Measurements from ENCODE around the gene SBNO2. TPM values are rescaled to one million over a fixed set of nuclear protein-coding genes. Genes with fewer than 3 reads are reported as not detected.

SBNO2 gene
- total and polyA plus RNA-seq, 9 of the 15 experiments (the other 6 are each of a cell fraction or from before 2014, with no cell fraction given): 0.01 to 46.2 (median 6.7) TPM

DNA sequence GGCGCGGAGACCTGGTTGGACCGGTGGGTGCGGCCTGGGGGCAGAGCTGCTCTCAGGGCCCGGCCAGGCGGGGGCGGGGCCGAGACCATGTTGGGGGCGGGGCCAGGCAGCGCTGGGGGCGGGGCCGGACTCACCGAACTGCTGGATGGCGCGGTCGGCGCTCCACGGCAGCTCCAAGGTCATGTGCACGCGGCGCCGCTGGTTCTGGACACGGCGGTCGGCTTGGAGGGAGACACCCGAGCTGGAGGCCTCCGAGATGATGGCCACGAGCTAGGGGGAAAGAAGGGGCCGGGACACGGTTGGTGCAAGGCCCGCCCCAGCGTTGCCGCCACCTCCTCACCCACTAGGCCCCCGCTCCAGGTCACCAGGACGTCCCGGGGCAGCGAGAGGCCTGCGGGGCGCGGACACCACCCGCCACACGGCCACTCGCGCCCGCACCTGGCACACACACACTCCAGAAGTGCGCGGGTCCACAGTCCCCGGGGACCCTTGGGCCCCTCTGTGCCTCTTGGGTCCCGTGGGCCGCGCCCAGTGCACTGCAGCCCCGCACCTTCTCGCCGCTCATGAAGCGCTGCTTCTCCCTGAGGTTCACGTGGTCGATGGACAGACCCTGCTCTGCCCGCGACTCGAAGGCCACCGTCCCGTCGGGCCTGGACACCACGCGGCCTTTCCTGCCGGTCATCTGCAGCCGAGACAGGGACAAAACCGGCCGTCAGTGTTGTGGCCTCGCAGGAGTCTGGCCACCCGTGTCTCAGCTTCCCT lies 61.6 kb downstream of the SBNO2 start (continued):
- peak; percentile 77 for TF ChIP-seq RBM22 (IDR thresholded peaks at IDR 0.05; ENCODE audit: low read depth, low read length, poor library complexity, severe bottlenecking)
- TF ChIP-seq, protein P1, sequence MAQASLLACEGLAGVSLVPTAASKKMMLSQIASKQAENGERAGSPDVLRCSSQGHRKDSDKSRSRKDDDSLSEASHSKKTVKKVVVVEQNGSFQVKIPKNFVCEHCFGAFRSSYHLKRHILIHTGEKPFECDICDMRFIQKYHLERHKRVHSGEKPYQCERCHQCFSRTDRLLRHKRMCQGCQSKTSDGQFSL (CRISPR knock-in tag; IDR thresholded peaks at IDR 0.05): no peak
- TF ChIP-seq, protein P1 (tag; IDR thresholded peaks at IDR 0.05): peak in 1 of 2 experiments; percentile 50; a peak in 1 of 4 replicates
- peak; percentile 20; the same call in 1 of the 2 replicates for TF ChIP-seq EP400 (IDR thresholded peaks at IDR 0.05)
- TF ChIP-seq, protein P2, sequence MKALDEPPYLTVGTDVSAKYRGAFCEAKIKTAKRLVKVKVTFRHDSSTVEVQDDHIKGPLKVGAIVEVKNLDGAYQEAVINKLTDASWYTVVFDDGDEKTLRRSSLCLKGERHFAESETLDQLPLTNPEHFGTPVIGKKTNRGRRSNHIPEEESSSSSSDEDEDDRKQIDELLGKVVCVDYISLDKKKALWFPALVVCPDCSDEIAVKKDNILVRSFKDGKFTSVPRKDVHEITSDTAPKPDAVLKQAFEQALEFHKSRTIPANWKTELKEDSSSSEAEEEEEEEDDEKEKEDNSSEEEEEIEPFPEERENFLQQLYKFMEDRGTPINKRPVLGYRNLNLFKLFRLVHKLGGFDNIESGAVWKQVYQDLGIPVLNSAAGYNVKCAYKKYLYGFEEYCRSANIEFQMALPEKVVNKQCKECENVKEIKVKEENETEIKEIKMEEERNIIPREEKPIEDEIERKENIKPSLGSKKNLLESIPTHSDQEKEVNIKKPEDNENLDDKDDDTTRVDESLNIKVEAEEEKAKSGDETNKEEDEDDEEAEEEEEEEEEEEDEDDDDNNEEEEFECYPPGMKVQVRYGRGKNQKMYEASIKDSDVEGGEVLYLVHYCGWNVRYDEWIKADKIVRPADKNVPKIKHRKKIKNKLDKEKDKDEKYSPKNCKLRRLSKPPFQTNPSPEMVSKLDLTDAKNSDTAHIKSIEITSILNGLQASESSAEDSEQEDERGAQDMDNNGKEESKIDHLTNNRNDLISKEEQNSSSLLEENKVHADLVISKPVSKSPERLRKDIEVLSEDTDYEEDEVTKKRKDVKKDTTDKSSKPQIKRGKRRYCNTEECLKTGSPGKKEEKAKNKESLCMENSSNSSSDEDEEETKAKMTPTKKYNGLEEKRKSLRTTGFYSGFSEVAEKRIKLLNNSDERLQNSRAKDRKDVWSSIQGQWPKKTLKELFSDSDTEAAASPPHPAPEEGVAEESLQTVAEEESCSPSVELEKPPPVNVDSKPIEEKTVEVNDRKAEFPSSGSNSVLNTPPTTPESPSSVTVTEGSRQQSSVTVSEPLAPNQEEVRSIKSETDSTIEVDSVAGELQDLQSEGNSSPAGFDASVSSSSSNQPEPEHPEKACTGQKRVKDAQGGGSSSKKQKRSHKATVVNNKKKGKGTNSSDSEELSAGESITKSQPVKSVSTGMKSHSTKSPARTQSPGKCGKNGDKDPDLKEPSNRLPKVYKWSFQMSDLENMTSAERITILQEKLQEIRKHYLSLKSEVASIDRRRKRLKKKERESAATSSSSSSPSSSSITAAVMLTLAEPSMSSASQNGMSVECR (CRISPR knock-in tag; IDR thresholded peaks at IDR 0.05): peak; percentile 70; the same call in 1 of the 2 replicates
- TF ChIP-seq, protein P3, sequence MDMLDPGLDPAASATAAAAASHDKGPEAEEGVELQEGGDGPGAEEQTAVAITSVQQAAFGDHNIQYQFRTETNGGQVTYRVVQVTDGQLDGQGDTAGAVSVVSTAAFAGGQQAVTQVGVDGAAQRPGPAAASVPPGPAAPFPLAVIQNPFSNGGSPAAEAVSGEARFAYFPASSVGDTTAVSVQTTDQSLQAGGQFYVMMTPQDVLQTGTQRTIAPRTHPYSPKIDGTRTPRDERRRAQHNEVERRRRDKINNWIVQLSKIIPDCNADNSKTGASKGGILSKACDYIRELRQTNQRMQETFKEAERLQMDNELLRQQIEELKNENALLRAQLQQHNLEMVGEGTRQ (CRISPR knock-in tag; IDR thresholded peaks at IDR 0.05): peak; percentile 21; the same call in 1 of the 2 replicates
- peak; percentile 54 for TF ChIP-seq FUS (optimal IDR thresholded peaks at IDR 0.05; ENCODE audit: low read depth, low read length)
- TF ChIP-seq RHOXF2B (CRISPR knock-in tag; conservative IDR thresholded peaks at IDR 0.05): no peak
- TF ChIP-seq SRSF7 (optimal IDR thresholded peaks at IDR 0.05; ENCODE audit: low read depth, low read length): no peak
- TF ChIP-seq, protein P4, sequence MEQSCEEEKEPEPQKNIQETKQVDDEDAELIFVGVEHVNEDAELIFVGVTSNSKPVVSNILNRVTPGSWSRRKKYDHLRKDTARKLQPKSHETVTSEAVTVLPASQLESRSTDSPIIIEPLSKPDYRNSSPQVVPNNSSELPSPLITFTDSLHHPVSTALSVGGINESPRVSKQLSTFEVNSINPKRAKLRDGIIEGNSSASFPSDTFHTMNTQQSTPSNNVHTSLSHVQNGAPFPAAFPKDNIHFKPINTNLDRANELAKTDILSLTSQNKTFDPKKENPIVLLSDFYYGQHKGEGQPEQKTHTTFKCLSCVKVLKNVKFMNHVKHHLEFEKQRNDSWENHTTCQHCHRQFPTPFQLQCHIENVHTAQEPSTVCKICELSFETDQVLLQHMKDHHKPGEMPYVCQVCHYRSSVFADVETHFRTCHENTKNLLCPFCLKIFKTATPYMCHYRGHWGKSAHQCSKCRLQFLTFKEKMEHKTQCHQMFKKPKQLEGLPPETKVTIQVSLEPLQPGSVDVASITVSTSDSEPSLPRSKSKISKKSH (CRISPR knock-in tag; IDR thresholded peaks at IDR 0.05): no peak
- peak; percentile 42; the same call in 1 of the 2 replicates for TF ChIP-seq ZBTB7A (IDR thresholded peaks at IDR 0.05; ENCODE audit: borderline replicate concordance, control insufficient read depth, low read depth, low read length)
- peak; percentile 73 for TF ChIP-seq POLR2G (IDR thresholded peaks at IDR 0.05; ENCODE audit: low read depth, low read length)
- TF ChIP-seq RBM14 (IDR thresholded peaks at IDR 0.05; ENCODE audit: borderline replicate concordance, insufficient read depth, low read depth, low read length): no peak
- 0 out of 2 replicates have a peak, but pooled peaks have one; percentile 10 for TF ChIP-seq NFIC (IDR thresholded peaks at IDR 0.05)
- TF ChIP-seq, protein P5, sequence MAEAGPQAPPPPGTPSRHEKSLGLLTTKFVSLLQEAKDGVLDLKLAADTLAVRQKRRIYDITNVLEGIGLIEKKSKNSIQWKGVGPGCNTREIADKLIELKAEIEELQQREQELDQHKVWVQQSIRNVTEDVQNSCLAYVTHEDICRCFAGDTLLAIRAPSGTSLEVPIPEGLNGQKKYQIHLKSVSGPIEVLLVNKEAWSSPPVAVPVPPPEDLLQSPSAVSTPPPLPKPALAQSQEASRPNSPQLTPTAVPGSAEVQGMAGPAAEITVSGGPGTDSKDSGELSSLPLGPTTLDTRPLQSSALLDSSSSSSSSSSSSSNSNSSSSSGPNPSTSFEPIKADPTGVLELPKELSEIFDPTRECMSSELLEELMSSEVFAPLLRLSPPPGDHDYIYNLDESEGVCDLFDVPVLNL (CRISPR knock-in tag; IDR thresholded peaks at IDR 0.05; ENCODE audit: low read depth): no peak; the same call in 1 of the 2 replicates
- TF ChIP-seq SIN3A (IDR thresholded peaks at IDR 0.05; ENCODE audit: borderline replicate concordance in 2 of 2, control insufficient read depth in 1 of 2, low read depth in 2 of 2, low read length in 2 of 2): peak in 1 of 2 experiments; percentile 57; a peak in 1 of 4 replicates
